ENCODE data around the gene ELK4. TPM values are rescaled to one million over a fixed set of nuclear protein-coding genes. Genes with fewer than 3 reads are reported as not detected.

ELK4 gene
- total and polyA plus RNA-seq, 9 donors = 5.8 to 69.5 (median 48.7) TPM

DNA sequence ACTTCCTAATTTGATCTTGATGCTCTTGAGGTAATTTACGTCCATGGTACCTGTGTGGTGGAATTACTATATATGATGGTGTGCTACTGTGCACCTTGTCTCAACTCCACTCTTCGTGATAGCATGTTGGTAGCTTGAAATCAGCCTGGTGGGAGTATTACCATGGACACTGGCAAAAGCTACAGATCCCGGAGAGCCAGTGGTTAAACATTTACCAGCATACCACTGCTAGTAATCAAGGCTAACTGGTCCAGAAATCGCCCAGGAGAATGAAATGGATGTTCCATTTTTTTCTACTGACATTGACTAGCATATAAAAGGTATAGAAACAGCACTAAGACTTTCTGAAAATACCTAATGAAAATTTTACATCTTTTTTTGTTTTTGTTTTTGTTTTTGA, 30.6 kb downstream of the ELK4 start:
- TF ChIP-seq POLR2A (IDR thresholded peaks at IDR 0.05) = no peak
- TF ChIP-seq EP300 (IDR thresholded peaks at IDR 0.05) = no peak
- TF ChIP-seq, protein P1, sequence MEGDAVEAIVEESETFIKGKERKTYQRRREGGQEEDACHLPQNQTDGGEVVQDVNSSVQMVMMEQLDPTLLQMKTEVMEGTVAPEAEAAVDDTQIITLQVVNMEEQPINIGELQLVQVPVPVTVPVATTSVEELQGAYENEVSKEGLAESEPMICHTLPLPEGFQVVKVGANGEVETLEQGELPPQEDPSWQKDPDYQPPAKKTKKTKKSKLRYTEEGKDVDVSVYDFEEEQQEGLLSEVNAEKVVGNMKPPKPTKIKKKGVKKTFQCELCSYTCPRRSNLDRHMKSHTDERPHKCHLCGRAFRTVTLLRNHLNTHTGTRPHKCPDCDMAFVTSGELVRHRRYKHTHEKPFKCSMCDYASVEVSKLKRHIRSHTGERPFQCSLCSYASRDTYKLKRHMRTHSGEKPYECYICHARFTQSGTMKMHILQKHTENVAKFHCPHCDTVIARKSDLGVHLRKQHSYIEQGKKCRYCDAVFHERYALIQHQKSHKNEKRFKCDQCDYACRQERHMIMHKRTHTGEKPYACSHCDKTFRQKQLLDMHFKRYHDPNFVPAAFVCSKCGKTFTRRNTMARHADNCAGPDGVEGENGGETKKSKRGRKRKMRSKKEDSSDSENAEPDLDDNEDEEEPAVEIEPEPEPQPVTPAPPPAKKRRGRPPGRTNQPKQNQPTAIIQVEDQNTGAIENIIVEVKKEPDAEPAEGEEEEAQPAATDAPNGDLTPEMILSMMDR (IDR thresholded peaks at IDR 0.05) = no peak
- DNase-seq = no peak
- no peaks in the 10 kb centered on the region for H3K27me3 ChIP-seq
- H3K4me3 ChIP-seq = no peak overlapping the region
- H3K9me3 ChIP-seq = no peaks in the 10 kb centered on the region
- H3K36me3 ChIP-seq = no peaks in the 10 kb centered on the region
- H3K4me1 ChIP-seq (ENCODE audit: insufficient read depth) = peaks cover 3% of the 10 kb centered on the region
- H3K27ac ChIP-seq = no peak overlapping the region
- WGBS, 3 donors = 83 to 94% (median 94%) methylated on average over 4 of the region's 4 CpGs
- intact Hi-C loops (cut with DNase I) = no loop called here

DNA sequence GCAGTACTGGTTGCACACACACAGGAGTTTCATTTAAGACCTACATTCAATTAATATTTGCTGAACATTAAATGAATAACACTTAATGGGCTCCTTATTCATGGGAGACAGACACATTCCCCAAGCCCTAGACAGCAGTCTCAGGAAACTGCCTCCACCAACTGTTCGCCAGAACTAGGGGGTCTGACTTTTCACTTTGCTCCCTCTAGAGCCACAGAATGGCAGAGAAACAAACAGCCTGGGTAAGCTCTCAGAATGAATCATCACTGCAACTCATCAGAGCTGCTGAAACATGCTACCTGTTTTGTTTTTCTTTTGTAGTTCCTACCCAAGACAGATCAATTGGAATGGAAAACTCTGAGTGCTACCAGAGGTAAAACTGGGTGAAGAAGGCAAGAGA, 31.7 kb downstream of the ELK4 start:
- TF ChIP-seq, protein P1 (IDR thresholded peaks at IDR 0.05) = no peak
- TF ChIP-seq POLR2A (IDR thresholded peaks at IDR 0.05) = no peak
- no peak for TF ChIP-seq EP300 (IDR thresholded peaks at IDR 0.05)
- H3K27ac ChIP-seq = no peak overlapping the region
- H3K9me3 ChIP-seq = no peaks in the 10 kb centered on the region
- no peaks in the 10 kb centered on the region for H3K36me3 ChIP-seq
- no peak overlapping the region for H3K4me3 ChIP-seq
- no peak for DNase-seq
- no peaks in the 10 kb centered on the region for H3K4me1 ChIP-seq (ENCODE audit: insufficient read depth)
- H3K27me3 ChIP-seq = no peaks in the 10 kb centered on the region
- WGBS, 3 donors = 43 to 59% (median 59%) methylated on average over 1 of the region's 1 CpG
- intact Hi-C loops (cut with DNase I) = no loop called here

DNA sequence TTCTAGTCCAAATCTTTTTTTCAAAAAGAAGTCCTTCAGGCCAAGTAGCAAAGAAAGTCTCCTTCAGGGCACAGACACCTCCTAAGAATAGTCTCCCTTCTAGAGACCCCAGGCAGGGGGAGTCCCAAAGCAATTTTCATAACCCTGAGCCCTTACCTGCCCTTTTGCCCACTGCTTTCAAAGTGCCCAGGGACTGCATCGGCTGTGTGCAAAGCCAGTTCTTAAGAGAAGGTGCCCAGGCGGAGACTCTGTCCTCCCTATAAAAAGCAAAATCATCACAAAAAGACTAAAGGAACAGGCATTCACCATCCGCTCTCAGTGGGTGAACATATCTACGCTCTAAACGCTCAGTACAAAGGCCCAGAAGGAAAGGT, 32.2 kb downstream of the ELK4 start:
- no peak for DNase-seq
- H3K27me3 ChIP-seq = no peaks in the 10 kb centered on the region
- no peak for TF ChIP-seq POLR2A (IDR thresholded peaks at IDR 0.05)
- no peak for TF ChIP-seq EP300 (IDR thresholded peaks at IDR 0.05)
- TF ChIP-seq, protein P1 (IDR thresholded peaks at IDR 0.05) = no peak
- 62 to 72% (median 69%) methylated on average over 5 of the region's 5 CpGs for WGBS, 3 donors
- no peaks in the 10 kb centered on the region for H3K9me3 ChIP-seq
- H3K36me3 ChIP-seq = no peaks in the 10 kb centered on the region
- H3K4me3 ChIP-seq = no peak overlapping the region
- H3K4me1 ChIP-seq (ENCODE audit: insufficient read depth) = no peaks in the 10 kb centered on the region
- intact Hi-C loops (cut with DNase I) = loop anchor here in 2 of 4 donors (5.0 to 10.0 kb wide), 2 partner anchors 48 to 385 kb away; no protein-coding TSS in a partner anchor
- no peak overlapping the region for H3K27ac ChIP-seq

DNA sequence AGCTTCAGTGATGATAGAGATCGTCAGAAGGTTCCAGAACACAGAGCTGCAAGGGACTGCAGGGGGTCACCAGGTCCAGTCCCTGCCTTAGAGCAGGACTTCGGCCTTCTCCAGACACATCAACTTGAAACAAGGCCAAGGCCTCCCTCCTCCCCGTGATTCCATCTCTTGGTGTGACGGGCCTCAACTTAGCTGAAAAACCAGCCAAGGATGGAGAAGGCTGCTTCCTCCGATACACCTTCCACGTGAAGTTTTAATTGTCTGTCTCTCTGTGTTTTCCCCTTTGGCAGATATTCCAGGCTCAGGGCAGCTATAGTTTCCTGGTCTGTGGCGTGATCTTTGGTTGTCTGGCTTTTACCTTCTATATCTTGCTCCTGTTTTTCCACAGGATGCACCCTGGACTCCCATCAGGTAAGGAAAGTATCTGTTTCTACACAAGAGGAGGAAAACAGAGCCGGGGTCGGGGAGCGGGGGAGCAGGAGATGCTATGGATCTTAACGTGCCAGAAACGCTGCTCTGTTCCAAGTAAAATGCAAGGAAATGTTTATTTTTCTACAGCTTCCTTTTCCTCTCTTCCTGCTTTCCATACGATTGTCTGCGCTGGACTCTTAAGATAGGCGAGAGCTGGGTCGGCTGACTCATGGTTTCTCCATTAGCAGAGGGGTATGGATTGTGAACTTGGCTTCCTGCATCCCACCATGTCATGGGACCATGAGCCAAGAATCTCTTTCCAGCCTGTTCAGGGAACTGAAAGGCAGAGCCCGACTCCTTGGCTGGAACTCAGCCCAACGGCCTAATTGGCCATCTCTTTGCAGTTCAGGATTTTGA, 32.8 kb downstream of the ELK4 start:
- no peaks in the 10 kb centered on the region for H3K36me3 ChIP-seq
- TF ChIP-seq, protein P1 (IDR thresholded peaks at IDR 0.05) = no peak
- TF ChIP-seq POLR2A (IDR thresholded peaks at IDR 0.05) = no peak
- WGBS, 3 donors = 23 to 28% (median 24%) methylated on average over 18 of the region's 18 CpGs
- no peaks in the 10 kb centered on the region for H3K9me3 ChIP-seq
- peak overlapping the region in 1 of 2 donors; percentile 51 for H3K27ac ChIP-seq
- intact Hi-C loops (cut with DNase I) = loop anchor here in 2 of 4 donors (5.0 to 10.0 kb wide), 2 partner anchors 48 to 386 kb away; no protein-coding TSS in a partner anchor
- H3K4me1 ChIP-seq (ENCODE audit: insufficient read depth) = no peaks in the 10 kb centered on the region
- no peak overlapping the region for H3K4me3 ChIP-seq
- no peaks in the 10 kb centered on the region for H3K27me3 ChIP-seq
- peak; percentile 77 to 87 (median 83) for DNase-seq

Measured in ovary (tissue), 9 donors.